GM18520 (cell line): ENCODE measurements around the gene MAG.

ENCODE experiments used
- ATAC-seq: cut with Tn5 transposase; IDR thresholded peaks from one replicate; pipeline ENCODE4 v1.9.1; 2021; ENCODE audit not compliant: unreplicated experiment

Gene MAG, protein sequence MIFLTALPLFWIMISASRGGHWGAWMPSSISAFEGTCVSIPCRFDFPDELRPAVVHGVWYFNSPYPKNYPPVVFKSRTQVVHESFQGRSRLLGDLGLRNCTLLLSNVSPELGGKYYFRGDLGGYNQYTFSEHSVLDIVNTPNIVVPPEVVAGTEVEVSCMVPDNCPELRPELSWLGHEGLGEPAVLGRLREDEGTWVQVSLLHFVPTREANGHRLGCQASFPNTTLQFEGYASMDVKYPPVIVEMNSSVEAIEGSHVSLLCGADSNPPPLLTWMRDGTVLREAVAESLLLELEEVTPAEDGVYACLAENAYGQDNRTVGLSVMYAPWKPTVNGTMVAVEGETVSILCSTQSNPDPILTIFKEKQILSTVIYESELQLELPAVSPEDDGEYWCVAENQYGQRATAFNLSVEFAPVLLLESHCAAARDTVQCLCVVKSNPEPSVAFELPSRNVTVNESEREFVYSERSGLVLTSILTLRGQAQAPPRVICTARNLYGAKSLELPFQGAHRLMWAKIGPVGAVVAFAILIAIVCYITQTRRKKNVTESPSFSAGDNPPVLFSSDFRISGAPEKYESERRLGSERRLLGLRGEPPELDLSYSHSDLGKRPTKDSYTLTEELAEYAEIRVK

DNA sequence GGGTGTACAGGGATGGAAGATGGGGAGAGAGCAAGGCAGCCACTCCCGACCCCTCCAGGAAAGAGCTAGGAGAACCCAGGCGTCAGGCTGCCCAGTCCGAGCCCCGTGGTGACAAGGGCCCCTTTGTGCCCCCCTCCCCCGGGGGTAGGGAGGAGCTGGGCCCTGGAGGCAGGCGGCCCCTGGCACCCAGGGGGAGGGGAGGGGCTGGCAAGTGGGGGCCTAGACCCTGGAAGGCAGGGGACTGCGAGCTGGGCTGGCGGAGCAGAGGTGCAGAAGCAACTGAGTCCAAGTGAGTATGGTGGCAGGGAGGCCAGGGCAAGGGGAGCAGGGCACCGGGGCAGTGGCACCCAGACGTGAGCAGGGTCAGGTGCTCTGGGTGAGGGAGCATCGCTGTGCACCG is at the start of gene MAG:
Gene MAG, plus strand, starts transcription at position 246 of the 400 bp plus-strand sequence. CDS start 3,248 bp downstream, outside the sequence.
- ATAC-seq = no peak

DNA sequence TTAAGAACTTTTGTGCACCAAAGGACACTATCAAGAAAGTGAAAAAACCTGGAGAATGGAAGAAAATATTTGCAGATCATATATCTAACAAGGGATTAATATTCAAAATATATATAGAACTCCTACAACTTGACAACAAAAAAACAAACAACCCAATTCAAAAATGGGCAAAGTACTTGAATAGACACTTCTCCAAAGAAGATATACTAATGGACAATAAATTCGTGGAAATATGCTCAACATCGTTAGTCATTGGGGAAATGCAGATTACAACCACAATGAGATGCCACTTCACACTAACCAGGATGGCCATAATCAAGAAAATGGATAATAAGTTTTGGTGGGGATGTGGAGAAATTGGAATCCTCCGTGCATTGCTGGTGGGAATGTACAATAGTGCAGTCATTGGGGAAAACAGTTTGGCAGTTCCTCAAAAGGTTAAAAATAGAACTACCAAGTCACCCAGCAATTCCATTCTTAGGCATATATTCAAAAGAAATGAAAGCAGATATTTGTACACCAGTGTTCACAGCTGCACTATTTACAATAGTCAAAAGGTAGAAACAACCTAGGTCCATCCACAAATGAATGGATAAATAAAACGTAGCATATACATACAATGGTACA is 45.4 kb upstream of the MAG start:
- no peak for ATAC-seq

DNA sequence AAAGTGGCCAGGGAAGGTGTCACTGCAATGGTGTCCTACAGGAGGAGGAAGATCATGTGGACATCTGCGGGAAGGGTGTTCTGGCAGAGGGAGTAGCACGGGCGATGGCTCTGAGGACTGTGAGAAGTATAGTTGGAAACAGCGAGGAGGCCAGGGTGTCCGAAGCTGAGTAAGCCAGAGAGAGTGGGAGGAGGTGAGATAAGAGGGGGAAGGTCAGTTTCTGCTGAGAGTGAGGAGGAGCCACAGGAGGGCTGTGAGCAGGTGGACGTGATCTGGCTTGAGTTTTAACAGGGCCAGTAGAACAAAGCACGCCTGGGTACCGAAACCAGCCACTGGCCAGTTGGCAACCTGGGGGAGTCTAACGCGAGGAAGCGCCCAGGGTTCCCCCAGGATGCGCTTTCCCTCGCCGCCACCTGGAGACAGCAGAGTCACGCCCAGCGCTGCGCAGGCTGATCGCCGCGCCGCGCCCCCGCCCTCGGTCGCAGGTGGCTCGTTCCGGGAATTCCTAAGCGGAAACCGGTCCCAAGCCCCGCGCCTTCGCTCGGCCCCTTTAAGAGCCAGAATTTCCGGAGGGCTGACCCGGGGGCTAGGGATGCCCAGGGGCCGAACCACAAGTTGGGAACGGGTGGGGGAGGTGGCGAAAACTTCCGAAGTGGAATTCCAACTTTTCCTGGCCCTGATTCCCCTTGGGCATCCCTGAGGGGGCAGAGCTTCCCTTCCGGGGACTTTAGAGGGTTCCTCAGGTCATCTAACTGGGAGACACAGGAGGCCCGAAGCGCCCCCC is 44.2 kb upstream of the MAG start:
- peak; percentile 37 for ATAC-seq

DNA sequence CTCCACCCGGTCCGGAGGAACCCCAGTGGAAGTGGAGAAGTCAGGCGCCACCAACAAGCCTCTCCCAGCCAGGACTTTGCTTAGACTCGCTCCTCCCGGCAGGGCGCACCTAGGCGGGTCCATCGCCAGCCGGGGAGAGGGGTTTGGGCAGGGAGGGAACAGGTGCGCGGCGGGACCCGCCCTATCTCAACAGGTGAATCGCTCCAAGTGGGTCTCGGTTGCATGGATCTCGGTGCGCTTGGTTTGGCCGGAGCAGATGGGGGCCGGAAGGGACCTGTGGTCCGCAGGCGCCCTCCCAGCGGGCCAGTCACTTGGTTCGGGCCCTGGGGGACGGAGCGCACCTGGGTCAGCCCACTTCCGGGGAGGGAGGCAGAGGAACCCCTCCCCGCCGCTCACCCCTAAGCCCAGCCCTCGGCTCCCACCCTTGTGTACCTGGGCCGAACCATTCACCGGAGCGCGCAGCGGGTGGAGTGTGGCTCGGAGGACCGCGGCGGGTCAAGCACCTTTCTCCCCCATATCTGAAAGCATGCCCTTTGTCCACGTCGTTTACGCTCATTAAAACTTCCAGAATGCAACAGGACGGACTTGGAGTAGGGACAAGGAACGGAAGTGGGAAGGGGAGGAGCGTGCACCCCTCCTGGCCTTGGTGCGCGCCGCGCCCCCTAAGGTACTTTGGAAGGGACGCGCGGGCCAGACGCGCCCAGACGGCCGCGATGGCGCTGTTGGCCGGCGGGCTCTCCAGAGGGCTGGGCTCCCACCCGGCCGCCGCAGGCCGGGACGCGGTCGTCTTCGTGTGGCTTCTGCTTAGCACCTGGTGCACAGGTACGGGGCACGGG is 43.4 kb upstream of the MAG start, which contains the start of gene LSR:
Gene LSR, plus strand, starts transcription at position 693 of the 836 bp plus-strand sequence. Its CDS starts 21 bp downstream, at position 714.
- peak; percentile 39 for ATAC-seq

DNA sequence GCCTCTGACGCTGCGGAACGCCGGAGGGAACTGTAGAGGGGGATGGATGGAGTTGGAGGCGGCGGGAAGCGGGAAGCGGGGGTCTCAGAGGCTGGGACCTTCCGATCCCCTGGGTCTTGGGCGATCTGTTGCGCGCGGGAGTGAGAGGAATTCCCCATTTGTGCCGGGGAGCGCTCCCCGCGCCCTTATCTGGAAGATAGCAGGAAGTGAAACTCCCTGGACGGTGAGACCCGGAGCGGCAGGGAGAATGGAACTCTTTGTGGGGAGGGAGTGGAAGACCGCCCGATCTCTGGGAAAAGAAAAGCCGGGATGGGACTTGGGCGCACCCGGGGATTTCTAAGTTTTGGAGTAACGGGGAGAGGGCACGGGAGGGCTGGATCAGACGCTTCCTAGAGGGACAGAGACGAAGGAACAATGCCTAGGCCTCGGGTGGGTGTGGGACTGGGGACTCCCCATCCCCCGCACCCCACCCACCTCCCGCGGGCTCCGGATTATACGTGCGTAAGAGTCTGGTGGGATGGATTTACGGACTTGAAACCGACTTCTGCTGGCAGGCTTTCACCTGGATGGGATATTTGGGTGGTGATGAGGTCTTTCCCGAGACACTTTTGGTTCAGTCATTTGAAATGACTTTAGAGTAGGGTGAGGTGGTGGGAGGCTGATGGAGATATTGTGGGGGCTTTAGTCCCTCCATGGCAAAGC is 42.7 kb upstream of the MAG start:
- no peak for ATAC-seq

DNA sequence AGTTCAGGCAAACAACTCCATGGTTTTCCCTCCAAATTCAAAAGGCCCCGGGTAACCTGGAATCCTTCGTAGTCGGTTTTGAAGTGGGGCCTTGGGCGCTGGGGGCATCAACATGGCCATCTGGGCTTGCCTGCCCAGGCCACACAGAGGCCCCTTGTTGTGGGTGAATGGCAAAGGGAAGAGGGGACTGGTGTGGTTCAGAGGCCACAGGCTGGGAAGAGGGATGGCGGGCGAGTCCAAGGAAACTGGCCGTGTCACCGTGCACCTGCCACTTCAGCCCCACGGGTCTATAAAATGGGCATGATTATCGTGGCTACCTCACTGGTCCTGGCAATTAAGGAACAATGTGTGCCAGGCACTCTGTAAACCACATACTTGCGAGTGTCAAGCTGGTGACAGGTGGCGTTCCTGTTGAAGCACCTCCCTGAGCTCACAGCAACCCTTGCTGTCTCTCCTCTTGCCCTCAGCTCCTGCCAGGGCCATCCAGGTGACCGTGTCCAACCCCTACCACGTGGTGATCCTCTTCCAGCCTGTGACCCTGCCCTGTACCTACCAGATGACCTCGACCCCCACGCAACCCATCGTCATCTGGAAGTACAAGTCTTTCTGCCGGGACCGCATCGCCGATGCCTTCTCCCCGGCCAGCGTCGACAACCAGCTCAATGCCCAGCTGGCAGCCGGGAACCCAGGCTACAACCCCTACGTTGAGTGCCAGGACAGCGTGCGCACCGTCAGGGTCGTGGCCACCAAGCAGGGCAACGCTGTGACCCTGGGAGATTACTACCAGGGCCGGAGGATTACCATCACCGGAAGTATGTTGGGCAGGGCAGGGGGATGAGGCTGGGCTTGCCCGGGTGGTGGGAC is 41.9 kb upstream of the MAG start:
- ATAC-seq = no peak

DNA sequence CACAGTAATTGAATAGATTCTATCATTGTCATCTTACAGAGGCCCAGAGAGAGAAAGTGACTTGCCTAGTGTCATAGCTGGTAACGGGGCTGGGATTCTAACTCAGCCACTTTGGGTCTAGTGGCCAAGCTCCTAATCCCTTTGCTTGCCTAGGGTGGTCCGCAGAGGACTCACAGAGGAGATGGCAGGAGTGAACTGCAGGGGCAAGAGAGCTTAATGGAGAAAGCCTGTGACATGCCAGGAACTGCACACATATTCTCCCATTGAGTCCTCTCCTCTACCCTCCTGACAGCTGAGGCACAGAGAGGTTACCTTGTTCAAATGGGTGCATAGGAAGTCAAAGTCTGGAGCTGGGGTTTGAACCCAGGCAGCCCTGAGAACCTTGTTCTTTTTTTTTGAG is 40.5 kb upstream of the MAG start:
- ATAC-seq = no peak

DNA sequence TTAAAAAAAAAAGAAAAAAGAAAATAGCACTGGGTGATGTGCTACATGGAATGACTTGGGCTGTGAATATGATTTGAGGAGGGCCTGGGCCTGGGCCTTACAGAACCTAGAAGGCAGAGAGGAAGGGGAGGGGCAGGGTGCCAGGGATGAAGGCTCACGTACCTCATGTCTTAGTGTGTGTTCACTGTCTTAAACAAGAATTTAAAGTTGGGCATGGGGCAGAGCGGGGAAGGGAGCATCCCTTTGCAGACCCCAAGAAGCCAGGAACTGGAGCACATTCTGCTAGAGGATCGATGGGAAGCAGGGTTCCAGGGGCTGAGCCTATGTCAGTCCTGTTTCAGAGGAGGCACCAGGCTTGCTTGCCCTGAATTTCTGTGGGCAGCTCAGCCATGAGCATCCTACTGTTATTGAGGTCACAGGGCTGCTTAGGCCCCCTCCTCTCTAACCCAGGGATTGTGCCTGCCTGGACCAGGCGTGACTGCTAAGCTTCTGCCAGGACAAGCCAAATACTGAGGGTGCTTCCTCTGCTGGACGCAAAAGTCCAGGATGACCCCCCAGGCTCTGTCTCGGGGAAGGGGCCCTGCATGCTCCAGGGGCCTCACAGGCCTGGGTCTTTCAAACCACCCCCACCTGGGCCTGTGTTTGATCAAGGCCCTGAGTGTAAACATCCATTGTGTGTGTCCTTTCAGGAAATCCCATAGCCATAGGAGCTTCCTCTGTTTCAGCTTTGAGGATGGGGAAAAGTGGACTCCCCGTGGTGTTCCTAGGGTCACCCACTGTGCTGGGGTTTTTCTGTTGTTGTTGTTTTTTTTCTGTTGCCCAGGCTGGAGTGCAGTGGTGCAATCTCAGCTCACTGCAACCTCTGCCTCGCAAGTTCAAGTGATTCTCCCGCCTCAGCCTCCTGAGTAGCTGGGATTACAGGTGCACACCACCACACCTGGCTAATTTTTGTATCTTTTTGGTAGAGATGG is 38.4 kb upstream of the MAG start:
- no peak for ATAC-seq

DNA sequence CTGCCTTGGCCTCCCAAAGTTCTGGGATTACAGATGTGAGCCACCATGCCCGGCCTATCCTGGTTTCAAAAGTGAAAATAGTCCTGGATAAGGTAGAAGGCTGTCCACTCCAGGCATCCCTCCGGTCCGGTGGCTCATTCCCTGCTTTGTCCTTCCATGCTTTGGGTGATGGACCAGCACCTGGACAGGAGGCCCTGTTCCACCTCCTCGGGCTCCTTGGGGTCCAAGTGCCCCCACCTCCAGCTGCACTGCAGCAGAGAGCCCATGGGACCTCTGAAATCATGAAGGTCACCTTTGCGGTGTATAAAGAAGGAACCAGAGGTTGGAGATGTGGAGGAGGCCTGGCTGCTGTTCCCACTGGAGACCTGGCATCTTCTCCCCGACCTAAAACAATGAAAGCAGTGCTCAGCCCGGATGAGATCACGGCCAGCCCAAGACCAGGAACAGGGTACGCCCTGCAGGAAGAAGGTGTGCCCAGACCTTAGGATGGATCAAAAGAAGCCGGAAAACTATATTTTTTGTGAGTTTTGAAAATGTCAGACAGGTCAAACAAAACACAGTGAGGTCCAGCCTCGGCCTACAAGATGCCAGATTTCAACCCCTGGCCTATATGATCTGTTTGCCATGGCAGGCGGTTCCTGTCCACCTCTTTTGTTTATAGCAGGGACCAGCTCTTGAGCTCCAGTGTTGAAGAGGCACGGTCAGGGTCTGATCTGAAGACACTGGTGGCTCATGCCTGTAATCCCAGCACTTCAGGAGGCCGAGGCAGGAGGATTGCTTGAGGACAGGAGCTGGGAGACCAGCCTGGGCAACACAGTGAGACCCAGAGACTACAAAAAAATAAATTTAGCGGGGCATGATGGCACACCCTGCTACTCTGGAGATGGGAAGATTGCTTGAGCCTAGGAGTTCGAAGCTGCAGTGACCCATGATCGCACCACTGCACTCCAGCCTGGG is 37.3 kb upstream of the MAG start:
- ATAC-seq = no peak

DNA sequence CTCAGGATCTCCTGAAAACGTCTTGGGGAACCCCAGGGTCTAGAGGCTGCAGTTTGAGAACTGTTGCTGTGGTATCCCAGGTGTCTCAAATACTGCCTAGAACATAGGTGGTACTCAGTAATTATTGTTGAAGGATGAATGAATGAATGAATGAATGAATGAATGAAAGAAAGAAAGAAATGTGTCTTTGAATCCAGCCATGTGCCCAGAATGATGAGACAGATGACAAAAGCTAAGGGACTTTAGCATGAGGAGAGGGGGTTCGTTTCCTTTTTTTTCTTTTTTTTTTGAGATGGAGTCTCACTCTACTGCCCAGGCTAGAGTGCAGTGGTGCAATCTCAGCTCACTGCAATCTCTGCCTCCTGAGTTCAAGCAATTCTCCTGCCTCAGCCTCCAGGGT is 35.4 kb upstream of the MAG start:
- no peak for ATAC-seq

DNA sequence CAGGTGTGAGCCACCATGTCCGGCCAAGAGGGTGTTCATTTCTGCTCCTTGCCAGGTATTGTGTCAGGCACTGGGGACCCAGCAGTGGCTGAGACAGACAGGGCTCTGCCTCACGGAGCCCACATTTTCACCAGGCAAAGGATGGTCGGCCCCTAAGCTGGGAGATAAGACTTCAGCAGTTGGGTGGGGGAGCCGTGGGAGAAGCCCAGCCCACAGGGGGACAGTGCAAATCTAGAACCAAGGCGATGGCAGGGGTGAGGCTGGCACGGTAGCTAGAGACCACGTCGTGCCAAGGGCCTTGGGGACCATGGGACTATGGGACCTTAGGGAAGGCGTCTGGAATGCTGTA is 34.9 kb upstream of the MAG start:
- no peak for ATAC-seq

DNA sequence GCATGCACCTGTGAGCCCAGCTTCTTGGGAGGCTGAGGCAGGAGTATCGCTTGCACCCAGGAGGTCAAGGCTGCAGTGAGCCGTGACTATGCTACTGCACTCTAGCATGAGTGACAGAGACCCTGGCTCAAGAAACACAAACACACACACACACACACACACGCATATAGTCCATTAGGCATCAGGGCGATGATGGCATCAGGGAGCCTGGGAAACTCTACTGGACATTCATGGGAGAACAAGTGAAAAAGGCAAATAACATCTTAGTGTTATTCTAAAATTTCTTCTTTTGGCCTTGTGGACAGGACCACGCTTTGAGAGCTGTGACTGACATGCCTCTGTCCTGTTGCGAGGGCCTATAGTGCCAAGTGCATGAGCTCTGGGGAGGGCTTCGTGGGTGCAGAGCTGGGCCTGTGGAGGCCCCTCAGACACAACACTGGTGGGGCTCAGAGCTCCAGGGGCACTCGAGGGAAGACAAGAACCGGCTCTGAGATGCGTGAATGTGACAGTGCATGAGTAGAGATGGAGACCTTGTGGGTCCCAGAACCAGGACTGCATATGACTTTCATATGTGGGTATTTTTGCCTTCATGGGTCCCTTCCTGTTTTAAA is 31.2 kb upstream of the MAG start:
- ATAC-seq = no peak

DNA sequence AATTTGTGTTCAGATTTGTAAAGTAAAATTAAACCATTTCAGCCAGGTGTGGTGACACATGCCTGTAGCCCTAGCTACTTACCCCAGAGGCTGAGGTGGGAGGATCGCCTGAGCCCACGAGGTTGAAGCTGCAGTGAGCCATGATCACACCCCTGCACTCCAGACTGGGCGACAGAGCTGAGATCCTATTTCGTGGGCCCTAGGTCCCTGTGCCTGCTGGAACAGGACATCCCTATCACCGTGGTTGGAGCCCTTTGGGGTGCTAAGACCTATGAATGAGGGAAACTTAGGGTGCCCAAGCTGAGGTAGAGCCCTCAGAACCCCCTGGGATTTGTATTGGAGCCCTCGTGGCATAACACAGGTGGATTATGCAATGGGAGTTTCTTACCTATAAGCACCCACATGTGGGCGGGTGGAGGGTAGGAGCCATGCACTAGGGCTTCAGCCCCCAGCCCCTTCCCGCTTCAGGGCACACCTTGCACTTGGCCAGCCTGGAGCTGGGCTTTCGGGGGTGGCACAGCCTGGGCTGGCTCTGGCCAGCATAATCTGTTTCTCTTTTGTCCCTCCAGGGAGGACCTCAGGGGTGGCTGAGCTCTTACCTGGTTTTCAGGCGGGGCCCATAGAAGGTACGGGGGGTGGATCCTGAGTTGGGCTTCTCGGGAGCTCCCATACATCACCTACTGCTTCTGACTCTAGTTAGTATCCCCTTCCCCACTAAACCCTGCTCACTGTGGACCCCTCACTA is 30.4 kb upstream of the MAG start:
- ATAC-seq = no peak

DNA sequence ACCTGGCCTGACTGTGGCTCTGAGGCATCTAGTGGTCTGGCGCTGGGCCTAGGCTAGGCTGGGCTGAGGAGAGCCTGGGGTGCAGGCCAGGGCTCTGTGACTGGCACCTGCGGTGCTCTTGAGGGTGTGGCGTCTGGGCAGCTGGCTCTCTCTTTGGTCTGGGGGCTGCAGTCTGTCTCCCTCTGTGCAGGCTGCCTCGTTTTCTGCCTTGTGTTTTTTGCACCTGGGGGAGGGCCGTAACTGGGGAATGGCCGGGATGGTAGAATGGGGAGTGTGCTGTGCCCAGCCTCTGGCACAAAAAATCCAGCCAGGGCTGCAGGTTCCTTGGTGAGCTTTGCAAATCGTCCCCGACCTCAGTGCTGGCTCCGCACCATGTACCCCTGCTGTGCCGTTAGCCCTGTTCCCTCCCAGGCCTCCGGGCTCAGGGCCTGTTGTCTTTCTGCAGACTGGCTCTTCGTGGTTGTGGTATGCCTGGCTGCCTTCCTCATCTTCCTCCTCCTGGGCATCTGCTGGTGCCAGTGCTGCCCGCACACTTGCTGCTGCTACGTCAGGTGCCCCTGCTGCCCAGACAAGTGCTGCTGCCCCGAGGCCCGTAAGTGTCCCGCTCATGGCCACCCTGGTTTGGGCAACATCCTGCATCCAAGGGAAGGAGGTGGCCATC is 29.7 kb upstream of the MAG start:
- ATAC-seq = no peak
